ENCODE results near the gene IDH3A.

DNA sequence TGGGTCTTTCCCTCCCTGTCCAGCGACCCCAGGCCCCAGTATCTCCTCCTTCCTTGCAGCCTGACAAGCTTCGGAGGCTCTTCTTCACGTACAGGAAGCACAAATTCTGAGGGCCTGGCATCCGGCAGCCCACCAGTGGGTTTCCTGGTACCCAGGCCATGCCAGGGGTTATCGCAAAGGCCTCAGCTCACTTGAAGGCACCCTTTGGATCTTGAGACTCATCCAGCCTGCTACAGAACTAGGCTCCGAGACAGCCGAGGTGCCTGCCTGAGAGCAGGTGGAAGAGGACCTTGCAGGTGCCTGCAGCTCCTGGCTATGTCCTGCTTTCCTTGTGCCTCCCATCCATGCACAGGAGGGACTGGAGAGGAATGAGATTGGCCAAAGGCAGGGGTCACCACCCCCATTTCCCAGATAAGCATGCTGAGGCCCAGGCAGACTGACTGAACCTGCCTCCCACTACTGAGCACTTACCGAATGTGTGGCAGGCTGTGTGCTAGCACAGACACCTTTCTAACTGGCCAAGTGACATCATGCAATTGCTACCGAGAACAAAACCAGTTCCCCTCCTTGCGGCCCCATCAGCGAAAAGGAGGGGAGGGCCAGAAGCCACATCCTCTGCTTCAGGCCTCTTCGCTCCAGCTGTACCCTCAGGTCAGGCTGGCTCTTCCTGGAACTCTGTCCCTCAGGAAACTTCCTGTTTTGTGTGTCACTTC lies 45.6 kb upstream of the IDH3A start:
- no peak for TF ChIP-seq POLR2A (IDR thresholded peaks at IDR 0.05)
- TF ChIP-seq, protein P1, sequence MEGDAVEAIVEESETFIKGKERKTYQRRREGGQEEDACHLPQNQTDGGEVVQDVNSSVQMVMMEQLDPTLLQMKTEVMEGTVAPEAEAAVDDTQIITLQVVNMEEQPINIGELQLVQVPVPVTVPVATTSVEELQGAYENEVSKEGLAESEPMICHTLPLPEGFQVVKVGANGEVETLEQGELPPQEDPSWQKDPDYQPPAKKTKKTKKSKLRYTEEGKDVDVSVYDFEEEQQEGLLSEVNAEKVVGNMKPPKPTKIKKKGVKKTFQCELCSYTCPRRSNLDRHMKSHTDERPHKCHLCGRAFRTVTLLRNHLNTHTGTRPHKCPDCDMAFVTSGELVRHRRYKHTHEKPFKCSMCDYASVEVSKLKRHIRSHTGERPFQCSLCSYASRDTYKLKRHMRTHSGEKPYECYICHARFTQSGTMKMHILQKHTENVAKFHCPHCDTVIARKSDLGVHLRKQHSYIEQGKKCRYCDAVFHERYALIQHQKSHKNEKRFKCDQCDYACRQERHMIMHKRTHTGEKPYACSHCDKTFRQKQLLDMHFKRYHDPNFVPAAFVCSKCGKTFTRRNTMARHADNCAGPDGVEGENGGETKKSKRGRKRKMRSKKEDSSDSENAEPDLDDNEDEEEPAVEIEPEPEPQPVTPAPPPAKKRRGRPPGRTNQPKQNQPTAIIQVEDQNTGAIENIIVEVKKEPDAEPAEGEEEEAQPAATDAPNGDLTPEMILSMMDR (IDR thresholded peaks at IDR 0.05), result no peak

All from sigmoid colon (tissue), 3 donors.